NCI-H1048 (cell line): ENCODE measurements around the gene GJA3.

Experiments used
- DNase-seq: peaks from one replicate; lab custom pipeline; 2025; lab: John Stamatoyannopoulos, UW

Gene GJA3

GRCh38 chr13:20127562-20128458 lies 33.0 kb downstream of the GJA3 start:
- DNase-seq, result no peak

DNA sequence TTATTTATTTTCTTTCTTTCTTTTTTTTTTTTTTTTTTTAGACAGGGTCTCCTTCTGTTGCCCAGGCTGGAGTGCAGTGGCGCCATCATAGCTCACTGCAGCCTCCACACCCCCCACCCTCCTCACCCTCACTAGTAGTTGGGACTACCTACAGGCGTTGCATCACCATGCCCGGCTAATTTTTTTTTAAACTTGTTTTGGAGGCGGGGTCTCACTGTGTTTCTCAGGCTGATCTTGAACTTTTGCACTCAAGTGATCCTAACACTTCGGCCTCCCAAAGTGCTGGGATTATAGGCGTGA lies 33.6 kb downstream of the GJA3 start:
- DNase-seq, result no peak

DNA sequence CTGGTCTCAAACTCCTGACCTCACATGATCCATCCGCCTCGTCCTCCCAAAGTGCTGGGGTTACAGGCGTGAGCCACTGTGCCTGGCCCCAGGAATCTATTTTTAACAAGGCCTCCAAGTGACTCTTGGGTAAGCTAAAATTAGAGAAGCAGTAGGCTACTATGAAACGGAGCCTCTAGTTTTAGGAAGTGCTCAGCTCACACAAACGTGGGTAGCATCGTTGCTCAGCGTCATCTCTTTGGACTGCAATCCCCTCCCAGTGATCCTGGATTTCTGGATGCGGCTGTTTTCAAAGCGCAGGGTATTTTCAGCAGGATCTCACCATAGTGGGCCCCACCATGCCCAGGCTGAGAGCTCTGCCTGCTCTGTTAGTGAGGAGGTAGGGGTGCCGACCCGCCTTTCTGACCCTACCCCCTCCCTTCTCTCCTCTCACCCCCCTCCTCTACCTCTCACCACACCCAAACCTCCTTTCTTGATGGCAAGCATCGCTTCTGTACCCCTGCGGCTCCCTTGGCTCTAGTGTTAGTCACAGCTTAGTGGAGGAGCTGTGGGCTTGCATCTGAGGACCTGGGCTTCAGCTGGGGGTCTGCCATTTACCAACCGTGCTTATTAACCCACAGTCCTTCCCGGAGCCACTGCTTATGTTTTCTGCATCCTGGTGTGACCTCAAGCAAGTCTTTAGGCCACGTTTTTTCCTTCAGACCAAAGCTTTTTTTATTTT lies 34.2 kb downstream of the GJA3 start:
- DNase-seq, result no peak

DNA sequence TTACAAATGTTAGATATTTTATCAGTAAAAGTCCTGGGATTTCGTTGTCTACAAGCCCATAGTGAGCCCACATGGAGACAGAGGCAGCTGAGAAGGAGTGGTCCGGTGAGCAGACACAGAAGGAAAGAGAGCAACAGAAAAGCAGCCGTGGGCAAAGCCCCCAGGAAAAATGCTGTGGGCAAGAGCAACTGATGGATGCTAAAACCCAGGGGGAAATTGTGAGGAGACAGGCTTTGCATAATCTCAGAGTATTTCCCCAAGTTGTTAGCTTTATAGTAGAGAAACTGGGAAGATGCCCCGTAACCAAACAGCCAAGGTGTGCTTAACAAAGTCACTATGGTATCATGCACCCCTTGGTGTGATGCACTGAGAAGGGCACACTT lies 35.1 kb downstream of the GJA3 start:
- DNase-seq, result no peak

- DNase-seq, result no peak
These were observed 35.6 kb downstream of the GJA3 start for GRCh38 chr13:20125129-20125782.

GRCh38 chr13:20124303-20124702 lies 36.5 kb downstream of the GJA3 start:
- no peak for DNase-seq

DNA sequence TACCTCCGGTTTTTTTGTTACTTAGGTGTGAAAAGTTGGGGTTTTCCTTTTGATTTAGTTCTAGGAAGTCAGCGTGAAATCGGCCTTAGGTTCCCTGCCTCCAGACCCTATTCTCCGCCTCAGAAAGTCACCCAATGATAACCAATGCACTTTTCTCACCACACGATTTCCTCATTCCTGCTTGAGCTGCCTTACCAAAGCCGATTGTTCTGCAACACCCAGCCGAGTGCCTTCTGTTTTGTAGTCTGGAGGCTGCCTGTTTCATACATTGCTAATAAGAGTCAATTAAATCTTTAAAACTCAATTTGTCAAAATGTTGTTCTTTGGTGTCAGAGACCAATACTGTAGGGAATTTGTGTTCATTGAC lies 39.7 kb downstream of the GJA3 start:
- DNase-seq, result no peak

DNA sequence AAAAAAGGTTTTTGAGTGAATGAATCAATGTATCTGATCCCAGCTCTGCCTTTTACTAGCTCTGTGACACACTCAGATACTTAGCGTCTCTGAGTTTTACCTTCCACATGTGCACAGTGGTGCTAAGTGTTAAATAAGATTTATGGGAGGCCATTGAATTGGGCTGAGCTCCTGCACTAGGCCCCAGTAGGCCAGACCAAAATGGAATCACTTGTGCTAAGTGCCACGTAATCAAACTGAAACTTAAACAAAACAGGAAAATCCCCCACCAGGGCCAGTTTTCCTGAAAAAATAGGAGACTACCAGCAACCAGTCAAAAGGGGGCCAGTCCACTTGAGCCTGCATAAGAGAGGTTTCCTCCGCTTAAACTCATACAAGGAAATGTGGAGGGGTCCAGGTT lies 40.9 kb downstream of the GJA3 start:
- no peak for DNase-seq

- no peak for DNase-seq
These were observed 42.3 kb downstream of the GJA3 start for GRCh38 chr13:20118268-20119140.

DNA sequence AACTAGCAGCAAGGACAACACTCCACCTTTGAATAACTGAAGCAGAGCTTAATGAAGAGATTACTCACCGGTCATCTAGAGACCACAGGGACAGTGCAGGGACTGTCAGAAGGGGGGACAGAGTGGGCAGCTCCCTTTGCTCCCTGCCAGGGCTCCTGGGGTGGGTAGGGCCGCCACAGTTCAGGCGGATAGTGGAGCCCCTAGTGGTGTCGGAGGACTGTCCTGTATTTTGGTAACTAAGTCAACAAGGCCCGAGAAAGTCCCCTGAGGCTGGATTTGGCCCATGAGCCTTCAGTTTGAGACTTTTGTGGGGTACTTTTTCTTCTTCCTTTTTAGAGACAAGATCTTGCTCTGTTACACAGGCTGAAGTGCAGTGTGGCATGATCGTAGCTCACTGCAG lies 44.6 kb downstream of the GJA3 start:
- no peak for DNase-seq

- no peak for DNase-seq
These were observed 46.7 kb downstream of the GJA3 start for GRCh38 chr13:20114066-20114610.

DNA sequence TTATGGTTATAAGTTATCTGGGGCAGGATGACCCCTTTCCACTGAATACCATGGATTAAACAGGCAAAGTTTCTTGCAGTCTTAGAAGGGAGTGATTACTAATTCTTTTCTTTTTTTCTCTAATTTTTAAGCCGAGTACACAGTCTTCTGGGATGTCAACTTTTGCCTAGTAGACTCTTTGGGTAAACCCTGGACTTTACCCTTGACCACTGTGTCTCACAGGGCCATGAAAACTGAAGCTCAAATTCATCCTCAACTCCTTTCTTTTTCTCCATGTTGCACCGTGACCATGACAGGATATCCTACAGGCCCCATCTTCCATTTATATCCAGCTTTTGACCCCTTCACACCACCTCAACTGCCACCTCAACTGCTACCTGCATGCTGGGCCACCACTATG lies 51.8 kb downstream of the GJA3 start:
- DNase-seq, result no peak

- no peak for DNase-seq
These were observed 54.1 kb downstream of the GJA3 start for GRCh38 chr13:20106742-20107141.

GRCh38 chr13:20105161-20105689 lies 55.6 kb downstream of the GJA3 start:
- no peak for DNase-seq

- DNase-seq, result no peak
These were observed 58.2 kb downstream of the GJA3 start for GRCh38 chr13:20102525-20103180.

GRCh38 chr13:20101467-20102316 lies 59.2 kb downstream of the GJA3 start:
- no peak for DNase-seq

DNA sequence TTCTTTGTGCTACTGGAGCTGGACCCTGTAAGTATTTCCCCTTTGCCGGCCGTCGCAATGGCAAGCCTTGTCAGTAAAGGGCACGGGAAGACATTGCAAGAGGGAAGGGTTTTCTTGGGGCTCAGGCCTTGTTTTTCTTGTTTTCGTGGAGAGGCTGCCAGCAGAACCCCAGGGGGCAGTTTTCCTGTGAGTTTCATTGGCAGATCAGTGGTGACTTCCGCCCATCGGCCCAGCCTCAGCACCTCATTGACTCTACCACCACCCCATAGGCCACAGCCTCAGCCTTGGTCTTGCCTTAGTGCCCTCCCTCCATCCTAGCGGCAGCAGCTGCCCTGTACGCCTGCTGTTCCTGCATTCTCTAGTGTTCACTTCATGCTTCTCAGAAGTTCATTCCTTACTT lies 61.5 kb downstream of the GJA3 start:
- DNase-seq, result no peak

GRCh38 chr13:20093951-20094350 lies 66.9 kb downstream of the GJA3 start:
- no peak for DNase-seq

- no peak for DNase-seq
These were observed 70.5 kb downstream of the GJA3 start for GRCh38 chr13:20090349-20090748.
